PC-9 (cell line): ENCODE results near the gene SMIM9. TPM values are rescaled to one million over a fixed set of nuclear protein-coding genes. Genes with fewer than 3 reads are reported as not detected.

Experiments
- BruUV-seq: library from RNA; stranded (reverse); fragments of 400-500 nt; replicated peaks from 2 replicates; lab custom pipeline; 2021; lab: Mats Ljungman, UMichigan
- CTCF ChIA-PET: fragments of 300-600 bp; sonication (Branson Sonifier 250); formaldehyde crosslinking; loops from one replicate; lab custom pipeline; 2022; ENCODE audit warnings: antibody characterized with exemption; lab: Charles Lee
- POLR2A ChIA-PET: fragments of 300-600 bp; sonication (Branson Sonifier 250); formaldehyde crosslinking; loops from one replicate; lab custom pipeline; 2022; ENCODE audit warnings: antibody characterized with exemption; ENCODE audit not compliant: unreplicated experiment; lab: Charles Lee
- DNase-seq, 2 experiments: peaks; one replicate each; pipeline versions ENCODE4 v3.0.0 to v3.0.0-alpha.2; 2015 to 2022; ENCODE audit warnings: mixed read lengths in 1 of 2
- H2AFZ ChIP-seq: fragments of 200-600 bp; sonication (generic); 2 replicates; pipeline ENCODE4 v1.8.1; 2017; ENCODE audit warnings: antibody characterized with exemption
- H3F3A ChIP-seq: fragments of 200-600 bp; sonication (generic); 2 replicates; pipeline ENCODE4 v1.8.1; 2017; ENCODE audit warnings: antibody characterized with exemption, mild to moderate bottlenecking, low read depth; ENCODE audit not compliant: insufficient read depth
- H3K27ac ChIP-seq: fragments of 200-600 bp; sonication (generic); 2 replicates; pipeline ENCODE4 v1.6.1; 2016; ENCODE audit warnings: mixed run types
- H3K27me3 ChIP-seq: fragments of 200-600 bp; sonication (generic); 2 replicates; pipeline ENCODE4 v1.6.1; 2016; ENCODE audit warnings: low read depth, mixed run types; ENCODE audit not compliant: insufficient read depth
- H3K36me3 ChIP-seq: fragments of 200-600 bp; sonication (generic); 2 replicates; pipeline ENCODE4 v1.6.1; 2016; ENCODE audit warnings: low read depth, mixed run types
- H3K4me1 ChIP-seq: fragments of 200-600 bp; sonication (generic); replicated peaks from 2 replicates; pipeline ENCODE4 v1.6.1; 2016; ENCODE audit warnings: mixed run types; ENCODE audit not compliant: insufficient read depth
- H3K4me2 ChIP-seq: fragments of 200-600 bp; sonication (generic); 2 replicates; pipeline ENCODE4 v1.6.1; 2017; ENCODE audit warnings: mixed run types
- H3K4me3 ChIP-seq: fragments of 200-600 bp; sonication (generic); 2 replicates; pipeline ENCODE4 v1.6.1; 2016; ENCODE audit warnings: mixed run types
- H3K79me2 ChIP-seq: fragments of 200-600 bp; sonication (generic); 2 replicates; pipeline ENCODE4 v1.6.1; 2017; ENCODE audit warnings: low read depth, mixed run types
- H3K9me2 ChIP-seq: fragments of 200-600 bp; sonication (generic); 2 replicates; pipeline ENCODE4 v1.8.1; 2017; ENCODE audit warnings: mild to moderate bottlenecking; ENCODE audit not compliant: insufficient read depth
- H3K9me3 ChIP-seq: fragments of 200-600 bp; sonication (generic); 2 replicates; pipeline ENCODE4 v1.8.1; 2016; ENCODE audit warnings: low read depth; ENCODE audit not compliant: insufficient read depth
- H4K20me1 ChIP-seq: fragments of 200-600 bp; sonication (generic); 2 replicates; pipeline ENCODE4 v1.8.1; 2017; ENCODE audit not compliant: insufficient read depth
- CTCF ChIP-seq: fragments of 200-600 bp; sonication (generic); conservative IDR thresholded peaks from 2 replicates; pipeline ENCODE4 v1.6.1; 2017; ENCODE audit warnings: mixed run types, antibody characterized with exemption, mild to moderate bottlenecking, moderate library complexity
- EZH2 ChIP-seq: fragments of 200-600 bp; sonication (generic); IDR thresholded peaks from 2 replicates; pipeline ENCODE4 v1.8.0; 2017; ENCODE audit warnings: antibody characterized with exemption, low read depth
- intact Hi-C: fragments of 100-400 bp; cut with micrococcal nuclease; formaldehyde crosslinking; loops from one replicate; pipeline ENCODE4 v1.10.0; 2022; ENCODE audit not compliant: unreplicated experiment
- total RNA-seq: library from RNA; stranded (reverse); gene quantifications from 2 replicates; pipeline ENCODE4 v1.2.3, GENCODE V29; 2021

Gene SMIM9
- total RNA-seq, 1 experiment from 2014 or later: not detected

- Histone ChIP-seq H3K36me3 (no peaks in the 10 kb centered on the region), H3K9me3 (no peaks in the 10 kb centered on the region), H3K4me2 (no peak overlapping the region), H4K20me1 (no peaks in the 10 kb centered on the region), H3F3A (no peaks in the 10 kb centered on the region), H3K27me3 (no peaks in the 10 kb centered on the region), H3K9me2 (no peaks in the 10 kb centered on the region), H3K27ac (no peak overlapping the region), H3K79me2 (no peaks in the 10 kb centered on the region), H3K4me1 (no peaks in the 10 kb centered on the region), H3K4me3 (no peak overlapping the region), H2AFZ (no peak overlapping the region)
- ChIA-PET POLR2A (interaction anchor here (0.7 kb wide), 1 partner anchor 10 kb away, joined by 5 read pairs; no protein-coding TSS in a partner anchor), CTCF (no interaction called here)
- BruUV-seq: no TSS peak
- intact Hi-C loops: no loop called here
- TF ChIP-seq CTCF: no peak
- no peak for TF ChIP-seq EZH2
- no peak for DNase-seq
Measured at GRCh38 chrX:154791467-154791866, 43.0 kb downstream of the SMIM9 start.

GRCh38 chrX:154785716-154786115, 48.7 kb downstream of the SMIM9 start:
- intact Hi-C loops: no loop called here
- Histone ChIP-seq H3K27me3 (no peaks in the 10 kb centered on the region), H3K9me2 (no peaks in the 10 kb centered on the region), H3K79me2 (no peaks in the 10 kb centered on the region), H3F3A (no peaks in the 10 kb centered on the region), H3K27ac (no peak overlapping the region), H3K9me3 (no peaks in the 10 kb centered on the region), H4K20me1 (no peaks in the 10 kb centered on the region), H3K4me3 (no peak overlapping the region), H3K4me1 (no peaks in the 10 kb centered on the region), H3K4me2 (no peak overlapping the region), H2AFZ (no peak overlapping the region), H3K36me3 (no peaks in the 10 kb centered on the region)
- BruUV-seq: no TSS peak
- TF ChIP-seq CTCF (no peak), EZH2 (no peak)
- ChIA-PET POLR2A (no interaction called here), CTCF (no interaction called here)
- no peak for DNase-seq

- Histone ChIP-seq H3K4me3 (no peak overlapping the region), H3K9me3 (no peaks in the 10 kb centered on the region), H3K9me2 (no peaks in the 10 kb centered on the region), H3K27ac (no peak overlapping the region), H3K79me2 (no peaks in the 10 kb centered on the region), H3K27me3 (no peaks in the 10 kb centered on the region), H3K36me3 (no peaks in the 10 kb centered on the region), H3K4me2 (no peak overlapping the region), H4K20me1 (no peaks in the 10 kb centered on the region), H3F3A (peaks cover 3% of the 10 kb centered on the region; the same call in 1 of the 2 replicates), H3K4me1 (no peaks in the 10 kb centered on the region), H2AFZ (no peak overlapping the region)
- intact Hi-C loops: no loop called here
- TF ChIP-seq EZH2 (no peak), CTCF (no peak)
- CTCF ChIA-PET: no interaction called here
- no TSS peak for BruUV-seq
- POLR2A ChIA-PET: no interaction called here
- no peak for DNase-seq
Measured at GRCh38 chrX:154784149-154784995, 50.1 kb downstream of the SMIM9 start.
